Measurements from ENCODE around the gene CD19. TPM values are rescaled to one million over a fixed set of nuclear protein-coding genes. Genes with fewer than 3 reads are reported as not detected.

The CD19 gene
- polyA plus RNA-seq, 1 donor (not counting 4 experiments of a cell fraction or from before 2014, with no cell fraction given), result not detected

DNA sequence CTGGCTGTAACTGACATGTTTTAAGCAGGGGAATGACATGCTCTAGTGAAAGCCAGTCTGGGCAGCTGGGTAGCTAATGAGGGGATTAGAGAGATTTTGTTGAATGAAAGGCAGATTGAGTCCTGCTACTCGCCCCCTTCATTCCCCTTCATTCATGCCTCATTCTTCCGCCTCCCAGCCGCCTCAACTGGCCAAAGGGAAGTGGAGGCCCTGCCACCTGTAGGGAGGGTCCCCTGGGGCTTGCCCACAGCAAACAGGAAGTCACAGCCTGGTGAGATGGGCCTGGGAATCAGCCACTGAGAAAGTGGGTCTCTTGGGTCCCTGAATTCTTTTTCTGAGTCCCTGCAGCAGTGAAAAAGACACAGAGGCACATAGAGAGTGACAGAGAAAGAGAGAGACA lies 1.1 kb upstream of the CD19 start:
- Histone ChIP-seq H3K27me3 (ENCODE audit: control insufficient read depth, extremely low read depth, insufficient read depth, low read length) (no peaks in the 10 kb centered on the region), H3K4me3 (ENCODE audit: control insufficient read depth in 2 of 3, extremely low read depth in 1 of 3, insufficient read depth in 2 of 3, low read depth in 1 of 3, low read length in 3 of 3) (no peak overlapping the region), H3K4me2 (ENCODE audit: control insufficient read depth, extremely low read depth, insufficient read depth, low read depth, low read length) (no peak overlapping the region), H3K27ac (ENCODE audit: control insufficient read depth, insufficient read depth, low read length) (no peak overlapping the region), H3K9me1 (ENCODE audit: control insufficient read depth, extremely low read depth, insufficient read depth, low read length) (no peaks in the 10 kb centered on the region), H4K20me1 (ENCODE audit: control insufficient read depth, extremely low read depth, insufficient read depth, low read length) (no peaks in the 10 kb centered on the region), H3K36me3 (ENCODE audit: control insufficient read depth in 2 of 2, extremely low read depth in 1 of 2, insufficient read depth in 2 of 2, low read length in 2 of 2) (no peaks in the 10 kb centered on the region), H3K9me3 (ENCODE audit: control insufficient read depth, low read depth, low read length) (no peaks in the 10 kb centered on the region), H3K9ac (ENCODE audit: control insufficient read depth, extremely low read depth, insufficient read depth, low read length) (no peak overlapping the region), H2AFZ (ENCODE audit: control insufficient read depth, low read length) (no peak overlapping the region), H3K79me2 (ENCODE audit: control insufficient read depth, insufficient read depth, low read length) (no peaks in the 10 kb centered on the region), H3K4me1 (ENCODE audit: control insufficient read depth, extremely low read depth, insufficient read depth, low read length) (peaks cover 2% of the 10 kb centered on the region)
- TF ChIP-seq EZH2 (IDR thresholded peaks at IDR 0.05; ENCODE audit: low read length), result no peak
- TF ChIP-seq, protein P1, sequence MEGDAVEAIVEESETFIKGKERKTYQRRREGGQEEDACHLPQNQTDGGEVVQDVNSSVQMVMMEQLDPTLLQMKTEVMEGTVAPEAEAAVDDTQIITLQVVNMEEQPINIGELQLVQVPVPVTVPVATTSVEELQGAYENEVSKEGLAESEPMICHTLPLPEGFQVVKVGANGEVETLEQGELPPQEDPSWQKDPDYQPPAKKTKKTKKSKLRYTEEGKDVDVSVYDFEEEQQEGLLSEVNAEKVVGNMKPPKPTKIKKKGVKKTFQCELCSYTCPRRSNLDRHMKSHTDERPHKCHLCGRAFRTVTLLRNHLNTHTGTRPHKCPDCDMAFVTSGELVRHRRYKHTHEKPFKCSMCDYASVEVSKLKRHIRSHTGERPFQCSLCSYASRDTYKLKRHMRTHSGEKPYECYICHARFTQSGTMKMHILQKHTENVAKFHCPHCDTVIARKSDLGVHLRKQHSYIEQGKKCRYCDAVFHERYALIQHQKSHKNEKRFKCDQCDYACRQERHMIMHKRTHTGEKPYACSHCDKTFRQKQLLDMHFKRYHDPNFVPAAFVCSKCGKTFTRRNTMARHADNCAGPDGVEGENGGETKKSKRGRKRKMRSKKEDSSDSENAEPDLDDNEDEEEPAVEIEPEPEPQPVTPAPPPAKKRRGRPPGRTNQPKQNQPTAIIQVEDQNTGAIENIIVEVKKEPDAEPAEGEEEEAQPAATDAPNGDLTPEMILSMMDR (optimal IDR thresholded peaks at IDR 0.05 in 1 of 3, IDR thresholded peaks at IDR 0.05 in 1 of 3, conservative IDR thresholded peaks at IDR 0.05 in 1 of 3; ENCODE audit: extremely low read depth in 1 of 3, insufficient read depth in 2 of 3, low read length in 3 of 3), result no peak
- FAIRE-seq (no peak), DNase-seq (ENCODE audit: low read depth, low spot score) (no peak)
- dilution Hi-C loops (cut with MboI; ENCODE audit: extremely low pct_ligation_motif_present, low sequenced_read_pairs), result no loop called here

DNA sequence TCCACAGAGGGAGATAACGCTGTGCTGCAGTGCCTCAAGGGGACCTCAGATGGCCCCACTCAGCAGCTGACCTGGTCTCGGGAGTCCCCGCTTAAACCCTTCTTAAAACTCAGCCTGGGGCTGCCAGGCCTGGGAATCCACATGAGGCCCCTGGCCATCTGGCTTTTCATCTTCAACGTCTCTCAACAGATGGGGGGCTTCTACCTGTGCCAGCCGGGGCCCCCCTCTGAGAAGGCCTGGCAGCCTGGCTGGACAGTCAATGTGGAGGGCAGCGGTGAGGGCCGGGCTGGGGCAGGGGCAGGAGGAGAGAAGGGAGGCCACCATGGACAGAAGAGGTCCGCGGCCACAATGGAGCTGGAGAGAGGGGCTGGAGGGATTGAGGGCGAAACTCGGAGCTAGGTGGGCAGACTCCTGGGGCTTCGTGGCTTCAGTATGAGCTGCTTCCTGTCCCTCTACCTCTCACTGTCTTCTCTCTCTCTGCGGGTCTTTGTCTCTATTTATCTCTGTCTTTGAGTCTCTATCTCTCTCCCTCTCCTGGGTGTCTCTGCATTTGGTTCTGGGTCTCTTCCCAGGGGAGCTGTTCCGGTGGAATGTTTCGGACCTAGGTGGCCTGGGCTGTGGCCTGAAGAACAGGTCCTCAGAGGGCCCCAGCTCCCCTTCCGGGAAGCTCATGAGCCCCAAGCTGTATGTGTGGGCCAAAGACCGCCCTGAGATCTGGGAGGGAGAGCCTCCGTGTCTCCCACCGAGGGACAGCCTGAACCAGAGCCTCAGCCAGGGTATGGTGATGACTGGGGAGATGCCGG lies 769 bp downstream of the CD19 start:
- Histone ChIP-seq H3K9me1 (ENCODE audit: control insufficient read depth, extremely low read depth, insufficient read depth, low read length) (no peaks in the 10 kb centered on the region), H3K4me1 (ENCODE audit: control insufficient read depth, extremely low read depth, insufficient read depth, low read length) (no peaks in the 10 kb centered on the region), H3K9ac (ENCODE audit: control insufficient read depth, extremely low read depth, insufficient read depth, low read length) (no peak overlapping the region), H3K4me2 (ENCODE audit: control insufficient read depth, extremely low read depth, insufficient read depth, low read depth, low read length) (no peak overlapping the region), H3K27me3 (ENCODE audit: control insufficient read depth, extremely low read depth, insufficient read depth, low read length) (no peaks in the 10 kb centered on the region), H2AFZ (ENCODE audit: control insufficient read depth, low read length) (no peak overlapping the region), H4K20me1 (ENCODE audit: control insufficient read depth, extremely low read depth, insufficient read depth, low read length) (no peaks in the 10 kb centered on the region), H3K79me2 (ENCODE audit: control insufficient read depth, insufficient read depth, low read length) (no peaks in the 10 kb centered on the region), H3K27ac (ENCODE audit: control insufficient read depth, insufficient read depth, low read length) (no peak overlapping the region), H3K4me3 (ENCODE audit: control insufficient read depth in 2 of 3, extremely low read depth in 1 of 3, insufficient read depth in 2 of 3, low read depth in 1 of 3, low read length in 3 of 3) (no peak overlapping the region), H3K36me3 (ENCODE audit: control insufficient read depth in 2 of 2, extremely low read depth in 1 of 2, insufficient read depth in 2 of 2, low read length in 2 of 2) (no peaks in the 10 kb centered on the region), H3K9me3 (ENCODE audit: control insufficient read depth, low read depth, low read length) (no peaks in the 10 kb centered on the region)
- dilution Hi-C loops (cut with MboI; ENCODE audit: extremely low pct_ligation_motif_present, low sequenced_read_pairs), result no loop called here
- DNase-seq (ENCODE audit: low read depth, low spot score) (no peak), FAIRE-seq (no peak)
- no peak for TF ChIP-seq EZH2 (IDR thresholded peaks at IDR 0.05; ENCODE audit: low read length)
- TF ChIP-seq, protein P1 (optimal IDR thresholded peaks at IDR 0.05 in 1 of 3, IDR thresholded peaks at IDR 0.05 in 1 of 3, conservative IDR thresholded peaks at IDR 0.05 in 1 of 3; ENCODE audit: extremely low read depth in 1 of 3, insufficient read depth in 2 of 3, low read length in 3 of 3), result no peak
